HepG2 (cell line): ENCODE measurements around the gene WWC1. TPM values are rescaled to one million over a fixed set of nuclear protein-coding genes. Genes with fewer than 3 reads are reported as not detected.

Experiments used
- CEBPG ChIP-seq: IDR thresholded peaks from 2 replicates; pipeline ENCODE4 v1.6.1; 2016
- DMTF1 ChIP-seq: sonication (generic); formaldehyde crosslinking; IDR thresholded peaks from 2 replicates; pipeline ENCODE4 v1.4.0; 2020; ENCODE audit warnings: mild to moderate bottlenecking, missing genetic modification reagents
- ETV6 ChIP-seq: sonication (generic); formaldehyde crosslinking; conservative IDR thresholded peaks from 2 replicates; pipeline ENCODE4 v1.4.0; 2020; ENCODE audit warnings: missing genetic modification reagents
- FOXC1 ChIP-seq: sonication (generic); formaldehyde crosslinking; IDR thresholded peaks from 2 replicates; pipeline ENCODE4 v1.8.0; 2022; ENCODE audit warnings: mild to moderate bottlenecking, missing genetic modification reagents, borderline replicate concordance
- KDM2A ChIP-seq: sonication (generic); formaldehyde crosslinking; IDR thresholded peaks from 2 replicates; pipeline ENCODE4 v1.4.0; 2020; ENCODE audit warnings: low read depth, missing genetic modification reagents, borderline replicate concordance
- KLF16 ChIP-seq, 2 experiments: sonication (generic) in 1 of 2; formaldehyde crosslinking in 1 of 2; IDR thresholded peaks; 2 replicates each; pipeline versions ENCODE4 v1.6.1 to v1.8.0; 2016 to 2023; ENCODE audit warnings: missing genetic modification reagents in 2 of 2, missing compliant biosample characterization in 1 of 2
- MXD3 ChIP-seq: IDR thresholded peaks from 2 replicates; pipeline ENCODE4 v1.6.1; 2016; ENCODE audit warnings: mild to moderate bottlenecking, missing biosample characterization, missing genetic modification reagents
- MYC ChIP-seq: sonication (generic); formaldehyde crosslinking; IDR thresholded peaks from 2 replicates; pipeline ENCODE4 v1.9.0; 2021; ENCODE audit warnings: missing genetic modification reagents, borderline replicate concordance
- NFAT5 ChIP-seq: sonication (generic); formaldehyde crosslinking; IDR thresholded peaks from 2 replicates; pipeline ENCODE4 v1.4.0; 2020; ENCODE audit warnings: missing genetic modification reagents
- SKI ChIP-seq: fragments of 450-650 bp; IDR thresholded peaks from one replicate; pipeline ENCODE4 v1.6.1; 2018; ENCODE audit warnings: mild to moderate bottlenecking; ENCODE audit not compliant: partially characterized antibody
- TERF1 ChIP-seq: sonication (generic); formaldehyde crosslinking; IDR thresholded peaks from 2 replicates; pipeline ENCODE4 v1.8.0; 2022; ENCODE audit warnings: mild to moderate bottlenecking, missing genetic modification reagents, moderate library complexity
- TFE3 ChIP-seq: IDR thresholded peaks from 2 replicates; pipeline ENCODE4 v1.6.1; 2016
- ZMYM4 ChIP-seq: sonication (generic); formaldehyde crosslinking; IDR thresholded peaks from 2 replicates; pipeline ENCODE4 v1.8.1; 2023; ENCODE audit warnings: mild to moderate bottlenecking, missing genetic modification reagents
- ZNF343 ChIP-seq: sonication (generic); formaldehyde crosslinking; IDR thresholded peaks from 2 replicates; pipeline ENCODE4 v1.4.0; 2020; ENCODE audit warnings: mild to moderate bottlenecking, missing genetic modification reagents
- ZNF543 ChIP-seq: sonication (generic); formaldehyde crosslinking; IDR thresholded peaks from 2 replicates; pipeline ENCODE4 v1.4.0; 2020; ENCODE audit warnings: mild to moderate bottlenecking, missing genetic modification reagents
- ZNF549 ChIP-seq: sonication (generic); formaldehyde crosslinking; IDR thresholded peaks from 2 replicates; pipeline ENCODE4 v1.5.0; 2020; ENCODE audit warnings: missing genetic modification reagents
- ZNF740 ChIP-seq: sonication (generic); formaldehyde crosslinking; IDR thresholded peaks from 2 replicates; pipeline ENCODE4 v1.4.0; 2020; ENCODE audit warnings: missing genetic modification reagents
- ZNF780A ChIP-seq: sonication (generic); formaldehyde crosslinking; IDR thresholded peaks from 2 replicates; pipeline ENCODE4 v1.8.0; 2022; ENCODE audit warnings: mild to moderate bottlenecking, missing genetic modification reagents, moderate library complexity
- polyA plus RNA-seq, 8 experiments: library from polyadenylated mRNA; depleted of rRNA in 3 of 8; stranded (reverse) in 7 of 8; unstranded in 1 of 8; fragments of >200 nt; fragmentation: Illumina TruSeq in 4 of 8; extraction: Trizol in 4 of 8; gene quantifications; 2 replicates each; pipeline versions ENCODE4 v1.2.1 to v1.2.3, GENCODE V29; 2011 to 2016; ENCODE audit warnings: low read depth in 4 of 8, missing spikeins in 1 of 8, mixed read lengths in 1 of 8; ENCODE audit not compliant: insufficient read depth in 1 of 8
- total RNA-seq, 5 experiments: library from RNA; depleted of rRNA; stranded (reverse); fragments of >200 nt; fragmentation: Illumina TruSeq; extraction: Trizol; gene quantifications; 2 replicates each; pipeline ENCODE4 v1.2.3, GENCODE V29; 2016; ENCODE audit warnings: low read depth in 1 of 5

The WWC1 gene
- total and polyA plus RNA-seq, 2 of the 13 experiments (the other 11 are each of a cell fraction or from before 2014, with no cell fraction given) = 8.3 to 17.9 TPM

- 0 out of 2 replicates have a peak, but pooled peaks have one; percentile 43 for TF ChIP-seq NFAT5 (CRISPR knock-in tag)
- TF ChIP-seq ZNF549 (CRISPR knock-in tag) = no peak
- TF ChIP-seq MYC (CRISPR knock-in tag) = peak; percentile 68; the same call in 1 of the 2 replicates
- no peak for TF ChIP-seq ZNF780A (CRISPR knock-in tag)
- TF ChIP-seq KDM2A (CRISPR knock-in tag) = peak; percentile 34; the same call in 1 of the 2 replicates
- no peak for TF ChIP-seq SKI
- 0 out of 2 replicates have a peak, but pooled peaks have one; percentile 29 for TF ChIP-seq ZMYM4
- peak; percentile 57; the same call in 1 of the 2 replicates for TF ChIP-seq MXD3 (CRISPR knock-in tag)
- no peak for TF ChIP-seq ETV6 (CRISPR knock-in tag)
- no peak for TF ChIP-seq DMTF1
- TF ChIP-seq TFE3 = 0 out of 2 replicates have a peak, but pooled peaks have one; percentile 26
- TF ChIP-seq ZNF740 (CRISPR knock-in tag) = 0 out of 2 replicates have a peak, but pooled peaks have one; percentile 37
- 0 out of 2 replicates have a peak, but pooled peaks have one; percentile 28 for TF ChIP-seq FOXC1 (CRISPR knock-in tag)
- peak; percentile 65 for TF ChIP-seq CEBPG
- peak in 1 of 2 experiments; percentile 41; a peak in 1 of 4 replicates for TF ChIP-seq KLF16 (CRISPR knock-in tag; IDR thresholded peaks at IDR 0.05)
- no peak for TF ChIP-seq TERF1 (CRISPR knock-in tag)
- no peak for TF ChIP-seq ZNF543 (CRISPR knock-in tag)
- TF ChIP-seq ZNF343 (CRISPR knock-in tag) = no peak
These were observed 9.3 kb upstream of the WWC1 start (continued) for GRCh38 chr5:168282120-168282519.
